ENCODE results near the gene ST7.
"Not testable (repeated sequence)": the region's sequence is repeated elsewhere in the genome, so short reads cannot be mapped to it uniquely, and the experiment has no call there.

- TF ChIP-seq CTCF, POLR2A (IDR thresholded peaks at IDR 0.05): not testable (repeated sequence)
These were observed 292.4 kb downstream of the ST7 start for GRCh38 chr7:117245703-117246102.
